Measurements from ENCODE around the gene EHD2.
"Not testable (repeated sequence)": the region's sequence is repeated elsewhere in the genome, so short reads cannot be mapped to it uniquely, and the experiment has no call there.

The EHD2 gene

GRCh38 chr19:47693489-47693888 is 19.7 kb upstream of the EHD2 start:
- no peak for DNase-seq

DNA sequence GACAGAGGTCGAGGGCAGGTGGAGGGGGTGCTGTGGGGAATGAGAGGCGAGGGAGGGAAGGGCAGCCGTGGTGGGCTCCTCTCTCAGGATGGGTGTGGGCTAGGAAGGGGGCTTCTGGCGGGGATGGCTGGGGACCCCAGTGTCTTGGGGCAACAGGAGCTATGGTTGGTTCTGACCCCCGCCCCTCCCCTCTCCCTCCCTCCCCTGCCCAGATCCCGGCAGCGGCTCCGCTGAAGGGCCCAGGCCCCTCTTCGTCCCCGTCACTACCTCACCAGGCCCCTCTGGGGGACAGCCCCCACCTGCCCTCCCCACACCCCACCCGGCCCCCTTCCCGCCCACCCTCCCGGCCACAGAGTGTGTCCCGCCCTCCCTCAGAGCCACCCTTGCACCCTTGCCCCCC is 19.3 kb upstream of the EHD2 start:
- DNase-seq, result no peak

GRCh38 chr19:47694466-47695273 is 18.6 kb upstream of the EHD2 start:
- DNase-seq, result no peak

DNA sequence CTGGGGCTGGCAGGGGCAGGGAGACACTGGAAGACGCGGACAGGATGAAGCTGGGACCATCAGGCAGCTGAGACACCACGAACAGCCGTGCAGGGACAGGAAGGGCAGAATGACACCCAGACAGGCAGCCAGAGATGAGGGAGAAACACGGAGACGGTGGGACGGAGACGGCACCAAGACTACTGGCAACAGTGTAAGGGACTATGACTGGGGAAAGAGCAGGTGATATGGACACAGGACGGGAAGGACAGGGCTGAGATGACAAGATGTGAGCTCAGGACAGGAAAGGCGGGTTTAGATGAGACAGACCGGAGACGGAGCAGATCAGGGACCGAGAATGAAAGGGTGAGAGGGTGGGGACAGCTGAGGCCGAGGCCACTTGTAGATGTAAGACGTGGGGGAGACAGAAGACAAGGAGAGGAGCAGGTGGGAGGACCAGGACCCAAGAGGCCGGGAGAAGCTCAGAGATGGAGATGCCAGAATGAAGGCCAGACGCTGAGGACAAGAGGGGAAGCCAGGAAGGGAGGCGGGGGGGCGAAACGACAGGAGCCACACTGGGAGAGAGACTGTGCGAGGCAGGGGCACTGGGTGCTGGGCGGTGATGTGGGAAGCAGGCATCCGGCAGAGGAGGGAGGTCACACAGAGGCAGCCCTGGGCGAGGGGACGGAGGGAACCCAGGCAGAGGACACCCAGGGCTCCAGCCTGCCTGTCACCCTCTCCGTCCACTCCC is 17.5 kb upstream of the EHD2 start:
- no peak for DNase-seq

DNA sequence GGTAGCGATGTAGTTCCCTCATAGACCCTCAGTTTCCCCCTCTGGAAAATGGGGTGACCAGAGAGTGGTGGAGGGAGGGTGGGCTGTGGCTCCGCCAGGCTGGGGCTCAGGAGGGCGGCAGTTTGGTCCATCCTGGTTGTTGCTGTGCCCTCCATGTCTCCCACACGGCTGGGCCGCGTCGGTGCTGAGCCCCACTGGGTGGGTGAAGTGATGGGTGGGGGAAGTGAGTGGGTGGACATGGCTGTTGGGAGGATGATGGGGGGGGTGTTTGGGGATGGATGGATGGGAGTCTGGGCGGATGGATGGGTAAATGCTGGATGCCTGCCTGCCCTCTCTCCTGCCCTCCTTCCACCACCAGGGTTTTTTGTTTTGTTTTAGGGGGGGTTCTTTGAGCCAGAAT is 16.6 kb upstream of the EHD2 start:
- no peak for DNase-seq

- DNase-seq, result peak; percentile 51
Measured at GRCh38 chr19:47697863-47698609, 15.2 kb upstream of the EHD2 start.

- DNase-seq, result no peak
Measured at GRCh38 chr19:47698631-47699359, 14.4 kb upstream of the EHD2 start.

GRCh38 chr19:47699360-47699917 is 13.8 kb upstream of the EHD2 start:
- DNase-seq, result peak; percentile 54

- DNase-seq, result no peak
Measured at GRCh38 chr19:47700934-47701716, 12.1 kb upstream of the EHD2 start.

- no peak for DNase-seq
Measured at GRCh38 chr19:47701717-47702552, 11.3 kb upstream of the EHD2 start.

DNA sequence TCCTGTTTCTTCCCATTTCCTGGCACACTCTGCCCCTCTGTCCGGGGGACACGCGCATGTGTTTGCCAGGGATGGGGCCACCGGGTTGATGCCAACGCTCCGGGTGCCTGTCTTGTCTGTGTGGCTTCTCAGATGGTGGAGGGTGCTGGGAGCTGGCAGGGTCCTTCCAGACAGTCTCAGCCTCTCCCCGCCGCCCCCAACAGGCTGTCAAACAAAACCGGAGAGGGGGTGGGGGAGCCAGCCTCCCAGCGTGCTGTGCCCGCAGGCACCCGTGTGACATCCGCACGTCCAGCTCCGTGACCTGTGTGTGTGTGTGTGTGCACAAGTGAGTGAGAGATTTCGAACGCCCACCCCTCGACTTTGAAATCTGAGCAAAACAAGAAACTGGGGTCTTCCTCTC is 10.6 kb upstream of the EHD2 start:
- no peak for DNase-seq

DNA sequence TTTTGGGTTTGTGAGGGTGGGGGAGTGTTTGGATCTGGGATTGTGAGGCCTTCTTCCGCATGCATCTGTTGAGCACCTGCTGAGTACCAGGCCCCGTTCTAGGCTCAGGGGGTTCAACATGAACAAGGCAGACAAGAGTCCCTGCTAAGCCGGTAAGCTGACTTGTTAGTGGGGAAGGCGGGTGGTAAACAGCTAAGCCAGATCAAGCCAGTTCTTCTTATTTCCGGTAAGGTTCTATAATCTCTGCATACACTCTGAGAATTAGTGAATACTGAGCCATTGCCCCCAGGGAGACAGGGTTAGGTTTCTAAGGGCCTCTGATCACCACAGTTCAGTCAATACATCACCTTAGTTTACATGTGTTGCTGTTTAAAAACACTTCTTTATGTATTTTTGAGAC is 9.9 kb upstream of the EHD2 start:
- DNase-seq, result no peak

- DNase-seq, result no peak
Measured at GRCh38 chr19:47704024-47704423, 9.2 kb upstream of the EHD2 start.

DNA sequence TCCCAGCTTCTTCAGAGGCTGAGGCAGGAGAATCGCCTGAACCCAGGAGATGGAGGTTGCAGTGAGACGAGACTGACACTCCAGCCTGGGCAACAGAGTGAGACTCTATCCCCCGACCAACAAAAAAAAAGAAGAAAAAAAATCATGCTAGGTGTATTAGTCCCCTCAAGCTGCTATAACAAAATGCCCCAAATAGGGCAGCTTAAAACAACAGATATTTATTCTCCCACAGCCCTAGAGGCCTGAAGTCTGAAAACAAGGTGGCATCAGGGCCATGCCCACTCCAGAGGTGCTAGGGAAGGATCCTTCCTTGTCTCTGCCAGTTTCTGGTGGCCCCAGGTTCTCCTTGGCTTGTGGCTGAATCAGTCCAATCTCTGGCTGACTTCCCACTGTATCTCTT is 8.6 kb upstream of the EHD2 start:
- no peak for DNase-seq

GRCh38 chr19:47707135-47707925 is 5.9 kb upstream of the EHD2 start:
- DNase-seq, result peak; percentile 69

- no peak for DNase-seq
Measured at GRCh38 chr19:47711652-47712242, 1.5 kb upstream of the EHD2 start.

DNA sequence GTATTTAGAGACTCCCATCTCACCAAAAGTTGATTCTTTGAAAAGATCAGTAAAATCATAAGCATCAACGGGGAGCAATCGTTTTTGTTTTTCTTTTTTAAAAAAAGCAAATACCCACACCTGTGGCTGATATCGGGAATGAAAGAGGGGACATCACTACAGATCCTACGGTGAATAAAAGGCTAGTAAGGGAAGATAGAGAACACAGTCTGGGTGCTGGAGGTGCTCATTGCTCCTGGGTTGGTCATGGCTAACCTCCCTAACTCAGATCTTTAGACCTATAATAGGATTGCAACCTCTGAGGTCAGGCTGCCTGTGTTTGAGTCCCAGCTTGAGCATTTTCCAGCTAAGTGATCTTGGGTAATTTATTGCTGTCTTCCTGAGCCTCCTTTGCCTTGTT is 1.1 kb downstream of the EHD2 start:
- DNase-seq, result no peak

- not testable (repeated sequence) for DNase-seq
Measured at GRCh38 chr19:47714855-47715254, 1.6 kb downstream of the EHD2 start.

DNA sequence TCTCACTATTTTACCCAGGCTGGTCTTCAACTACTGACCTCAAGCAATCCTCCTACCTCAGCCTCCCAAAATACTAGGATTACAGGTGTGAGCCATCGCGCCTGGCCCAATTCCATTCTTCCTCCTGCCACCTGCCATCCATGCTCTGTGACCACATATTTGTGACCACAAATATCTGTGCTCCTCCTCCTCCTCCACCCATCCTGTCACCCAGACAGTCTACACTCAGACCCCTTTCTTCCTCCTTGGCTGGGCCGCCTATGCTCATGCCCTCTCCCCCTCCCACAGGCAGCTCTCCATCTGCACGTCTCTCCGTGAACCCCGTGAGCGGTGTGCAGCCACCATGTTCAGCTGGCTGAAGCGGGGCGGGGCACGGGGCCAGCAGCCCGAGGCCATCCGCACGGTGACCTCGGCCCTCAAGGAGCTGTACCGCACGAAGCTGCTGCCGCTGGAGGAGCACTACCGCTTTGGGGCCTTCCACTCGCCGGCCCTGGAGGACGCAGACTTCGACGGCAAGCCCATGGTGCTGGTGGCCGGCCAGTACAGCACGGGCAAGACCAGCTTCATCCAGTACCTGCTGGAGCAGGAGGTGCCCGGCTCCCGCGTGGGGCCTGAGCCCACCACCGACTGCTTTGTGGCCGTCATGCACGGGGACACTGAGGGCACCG is 3.2 kb downstream of the EHD2 start:
- DNase-seq, result no peak
